MM.1S (cell line): ENCODE data around the gene SNTG2.

ENCODE experiments used
- CTCF ChIP-seq: fragments of 300-600 bp; sonication (generic); IDR thresholded peaks from 2 replicates; pipeline ENCODE4 v1.5.1; 2016; ENCODE audit warnings: antibody characterized with exemption, low read length, mixed read lengths
- EZH2 ChIP-seq: fragments of 300-600 bp; sonication (generic); optimal IDR thresholded peaks from 2 replicates; pipeline ENCODE3; 2017; ENCODE audit warnings: low read depth, mild to moderate bottlenecking, antibody characterized with exemption, low read length, mixed read lengths
- EZH2phosphoT487 ChIP-seq: fragments of 300-600 bp; sonication (generic); IDR thresholded peaks from 2 replicates; pipeline ENCODE4 v1.6.1; 2018; ENCODE audit warnings: antibody characterized with exemption, low read length

GRCh38 chr2:1398191-1398590 lies 447.5 kb downstream of the SNTG2 start:
- TF ChIP-seq CTCF (no peak), EZH2 (no peak), EZH2phosphoT487 (no peak)
